ENCODE measurements around the gene STON2.

Gene STON2

GRCh38 chr14:81331229-81332021, 68.7 kb downstream of the STON2 start:
- Histone ChIP-seq H3K9me3 (ENCODE audit: low read length) (no peaks in the 10 kb centered on the region), H3K4me1 (ENCODE audit: insufficient read depth, low read length) (peaks cover 7% of the 10 kb centered on the region), H3K27me3 (ENCODE audit: insufficient read depth, low read length) (no peaks in the 10 kb centered on the region), H3K4me3 (ENCODE audit: low read length) (no peak overlapping the region), H3K36me3 (ENCODE audit: insufficient read depth, low read length) (no peaks in the 10 kb centered on the region), H2AFZ (ENCODE audit: low read depth, low read length) (no peak overlapping the region)

- no peak overlapping the region for H2AFZ ChIP-seq (ENCODE audit: low read depth, low read length)
- H3K4me3 ChIP-seq (ENCODE audit: low read length), result no peak overlapping the region
- no peaks in the 10 kb centered on the region for H3K27me3 ChIP-seq (ENCODE audit: insufficient read depth, low read length)
- no peaks in the 10 kb centered on the region for H3K36me3 ChIP-seq (ENCODE audit: insufficient read depth, low read length)
- no peaks in the 10 kb centered on the region for H3K9me3 ChIP-seq (ENCODE audit: low read length)
- H3K4me1 ChIP-seq (ENCODE audit: insufficient read depth, low read length), result peaks cover 7% of the 10 kb centered on the region
Measured at GRCh38 chr14:81330619-81331122, 69.5 kb downstream of the STON2 start.

GRCh38 chr14:81329640-81330381, 70.3 kb downstream of the STON2 start:
- H3K9me3 ChIP-seq (ENCODE audit: low read length), result no peaks in the 10 kb centered on the region
- no peaks in the 10 kb centered on the region for H3K36me3 ChIP-seq (ENCODE audit: insufficient read depth, low read length)
- peaks cover 8% of the 10 kb centered on the region for H3K4me1 ChIP-seq (ENCODE audit: insufficient read depth, low read length)
- no peak overlapping the region for H3K4me3 ChIP-seq (ENCODE audit: low read length)
- no peaks in the 10 kb centered on the region for H3K27me3 ChIP-seq (ENCODE audit: insufficient read depth, low read length)
- no peak overlapping the region for H2AFZ ChIP-seq (ENCODE audit: low read depth, low read length)

- H3K4me1 ChIP-seq (ENCODE audit: insufficient read depth, low read length), result peaks cover 26% of the 10 kb centered on the region
- no peak overlapping the region for H2AFZ ChIP-seq (ENCODE audit: low read depth, low read length)
- no peak overlapping the region for H3K4me3 ChIP-seq (ENCODE audit: low read length)
- H3K36me3 ChIP-seq (ENCODE audit: insufficient read depth, low read length), result no peaks in the 10 kb centered on the region
- H3K27me3 ChIP-seq (ENCODE audit: insufficient read depth, low read length), result no peaks in the 10 kb centered on the region
- no peaks in the 10 kb centered on the region for H3K9me3 ChIP-seq (ENCODE audit: low read length)
Measured at GRCh38 chr14:81326451-81326850, 73.7 kb downstream of the STON2 start.

- Histone ChIP-seq H3K27me3 (ENCODE audit: insufficient read depth, low read length) (no peaks in the 10 kb centered on the region), H3K9me3 (ENCODE audit: low read length) (no peaks in the 10 kb centered on the region), H3K4me1 (ENCODE audit: insufficient read depth, low read length) (peaks cover 23% of the 10 kb centered on the region), H2AFZ (ENCODE audit: low read depth, low read length) (peak overlapping the region; percentile 48), H3K4me3 (ENCODE audit: low read length) (peak overlapping the region; percentile 36), H3K36me3 (ENCODE audit: insufficient read depth, low read length) (no peaks in the 10 kb centered on the region)
Measured at GRCh38 chr14:81324011-81324410, 76.1 kb downstream of the STON2 start.

- H3K4me3 ChIP-seq (ENCODE audit: low read length), result peak overlapping the region; percentile 36
- H3K27me3 ChIP-seq (ENCODE audit: insufficient read depth, low read length), result no peaks in the 10 kb centered on the region
- H3K9me3 ChIP-seq (ENCODE audit: low read length), result no peaks in the 10 kb centered on the region
Measured at GRCh38 chr14:81323093-81323492, 77.0 kb downstream of the STON2 start.

GRCh38 chr14:81319946-81320345, 80.2 kb downstream of the STON2 start:
- H3K9me3 ChIP-seq (ENCODE audit: low read length), result no peaks in the 10 kb centered on the region

More at GRCh38 chr14:81323093-81323492, 77.0 kb downstream of the STON2 start:
- H2AFZ ChIP-seq (ENCODE audit: low read depth, low read length), result peak overlapping the region; percentile 41
- no peaks in the 10 kb centered on the region for H3K36me3 ChIP-seq (ENCODE audit: insufficient read depth, low read length)
- H3K4me1 ChIP-seq (ENCODE audit: insufficient read depth, low read length), result peaks cover 23% of the 10 kb centered on the region

GRCh38 chr14:81319314-81319713, 80.8 kb downstream of the STON2 start:
- H3K27me3 ChIP-seq (ENCODE audit: insufficient read depth, low read length), result no peaks in the 10 kb centered on the region
- H3K36me3 ChIP-seq (ENCODE audit: insufficient read depth, low read length), result no peaks in the 10 kb centered on the region
- no peak overlapping the region for H2AFZ ChIP-seq (ENCODE audit: low read depth, low read length)
- H3K9me3 ChIP-seq (ENCODE audit: low read length), result no peaks in the 10 kb centered on the region
- H3K4me1 ChIP-seq (ENCODE audit: insufficient read depth, low read length), result peaks cover 38% of the 10 kb centered on the region
- H3K4me3 ChIP-seq (ENCODE audit: low read length), result no peak overlapping the region

More at GRCh38 chr14:81319946-81320345, 80.2 kb downstream of the STON2 start:
- Histone ChIP-seq H3K36me3 (ENCODE audit: insufficient read depth, low read length) (no peaks in the 10 kb centered on the region), H3K27me3 (ENCODE audit: insufficient read depth, low read length) (no peaks in the 10 kb centered on the region), H2AFZ (ENCODE audit: low read depth, low read length) (no peak overlapping the region), H3K4me1 (ENCODE audit: insufficient read depth, low read length) (peaks cover 37% of the 10 kb centered on the region), H3K4me3 (ENCODE audit: low read length) (no peak overlapping the region)

- Histone ChIP-seq H3K9me3 (ENCODE audit: low read length) (no peaks in the 10 kb centered on the region), H3K4me3 (ENCODE audit: low read length) (no peak overlapping the region), H3K4me1 (ENCODE audit: insufficient read depth, low read length) (peaks cover 26% of the 10 kb centered on the region), H3K36me3 (ENCODE audit: insufficient read depth, low read length) (no peaks in the 10 kb centered on the region), H2AFZ (ENCODE audit: low read depth, low read length) (peak overlapping the region; percentile 42), H3K27me3 (ENCODE audit: insufficient read depth, low read length) (no peaks in the 10 kb centered on the region)
Measured at GRCh38 chr14:81315341-81315740, 84.8 kb downstream of the STON2 start.

GRCh38 chr14:81314443-81315175, 85.5 kb downstream of the STON2 start:
- Histone ChIP-seq H3K9me3 (ENCODE audit: low read length) (no peaks in the 10 kb centered on the region), H3K36me3 (ENCODE audit: insufficient read depth, low read length) (no peaks in the 10 kb centered on the region), H3K4me3 (ENCODE audit: low read length) (no peak overlapping the region), H3K27me3 (ENCODE audit: insufficient read depth, low read length) (no peaks in the 10 kb centered on the region), H3K4me1 (ENCODE audit: insufficient read depth, low read length) (peaks cover 28% of the 10 kb centered on the region), H2AFZ (ENCODE audit: low read depth, low read length) (peak overlapping the region; percentile 42)

- H3K4me1 ChIP-seq (ENCODE audit: insufficient read depth, low read length), result peaks cover 28% of the 10 kb centered on the region
- H3K27me3 ChIP-seq (ENCODE audit: insufficient read depth, low read length), result no peaks in the 10 kb centered on the region
- H3K36me3 ChIP-seq (ENCODE audit: insufficient read depth, low read length), result no peaks in the 10 kb centered on the region
- H2AFZ ChIP-seq (ENCODE audit: low read depth, low read length), result no peak overlapping the region
- H3K4me3 ChIP-seq (ENCODE audit: low read length), result no peak overlapping the region
- H3K9me3 ChIP-seq (ENCODE audit: low read length), result no peaks in the 10 kb centered on the region
Measured at GRCh38 chr14:81313775-81314429, 86.2 kb downstream of the STON2 start.

GRCh38 chr14:81313200-81313599, 86.9 kb downstream of the STON2 start:
- Histone ChIP-seq H2AFZ (ENCODE audit: low read depth, low read length) (no peak overlapping the region), H3K36me3 (ENCODE audit: insufficient read depth, low read length) (no peaks in the 10 kb centered on the region), H3K4me3 (ENCODE audit: low read length) (no peak overlapping the region), H3K27me3 (ENCODE audit: insufficient read depth, low read length) (no peaks in the 10 kb centered on the region), H3K4me1 (ENCODE audit: insufficient read depth, low read length) (peaks cover 28% of the 10 kb centered on the region), H3K9me3 (ENCODE audit: low read length) (no peaks in the 10 kb centered on the region)
